HepG2 (cell line): ENCODE measurements around the gene PRMT5. TPM values are rescaled to one million over a fixed set of nuclear protein-coding genes. Genes with fewer than 3 reads are reported as not detected.

Experiments used
- CEBPG ChIP-seq: IDR thresholded peaks from 2 replicates; pipeline ENCODE4 v1.6.1; 2016
- DDIT3 ChIP-seq: sonication (generic); formaldehyde crosslinking; IDR thresholded peaks from 2 replicates; pipeline ENCODE4 v1.4.0; 2020; ENCODE audit warnings: mild to moderate bottlenecking, missing genetic modification reagents
- FLYWCH1 ChIP-seq: sonication (generic); formaldehyde crosslinking; IDR thresholded peaks from 2 replicates; pipeline ENCODE4 v1.8.1; 2023; ENCODE audit warnings: mild to moderate bottlenecking, missing genetic modification reagents
- FOXC1 ChIP-seq: sonication (generic); formaldehyde crosslinking; IDR thresholded peaks from 2 replicates; pipeline ENCODE4 v1.8.0; 2022; ENCODE audit warnings: mild to moderate bottlenecking, missing genetic modification reagents, borderline replicate concordance
- FOXK1 ChIP-seq: sonication (generic); formaldehyde crosslinking; IDR thresholded peaks from 2 replicates; pipeline ENCODE4 v1.4.0; 2020; ENCODE audit warnings: low read depth, missing genetic modification reagents, borderline replicate concordance
- HNRNPUL1 ChIP-seq: fragments of 200-400 bp; formaldehyde crosslinking; IDR thresholded peaks from 2 replicates; pipeline ENCODE4 v1.6.1; 2017; ENCODE audit warnings: low read depth, mild to moderate bottlenecking, low read length, moderate library complexity
- MAFG ChIP-seq: sonication (generic); formaldehyde crosslinking; IDR thresholded peaks from 2 replicates; pipeline ENCODE4 v1.5.1; 2020; ENCODE audit warnings: mild to moderate bottlenecking, missing genetic modification reagents
- ONECUT2 ChIP-seq: sonication (generic); formaldehyde crosslinking; IDR thresholded peaks from 2 replicates; pipeline ENCODE4 v1.4.0; 2020; ENCODE audit warnings: missing genetic modification reagents
- POGZ ChIP-seq: sonication (generic); formaldehyde crosslinking; IDR thresholded peaks from 2 replicates; pipeline ENCODE4 v1.4.0; 2020; ENCODE audit warnings: mild to moderate bottlenecking, missing genetic modification reagents
- PRDM10 ChIP-seq: sonication (generic); formaldehyde crosslinking; IDR thresholded peaks from 2 replicates; pipeline ENCODE4 v1.4.0; 2020; ENCODE audit warnings: low read depth, missing genetic modification reagents
- SMAD9 ChIP-seq: sonication (generic); formaldehyde crosslinking; IDR thresholded peaks from 2 replicates; pipeline ENCODE4 v1.5.1; 2020; ENCODE audit warnings: mild to moderate bottlenecking, missing genetic modification reagents
- SNAPC5 ChIP-seq: sonication (generic); formaldehyde crosslinking; IDR thresholded peaks from 2 replicates; pipeline ENCODE4 v1.8.1; 2023; ENCODE audit warnings: mild to moderate bottlenecking, missing genetic modification reagents, borderline replicate concordance
- TRIM24 ChIP-seq: sonication (generic); formaldehyde crosslinking; IDR thresholded peaks from 2 replicates; pipeline ENCODE4 v1.8.0; 2022; ENCODE audit warnings: mild to moderate bottlenecking, missing genetic modification reagents
- ZBTB4 ChIP-seq: sonication (generic); formaldehyde crosslinking; IDR thresholded peaks from 2 replicates; pipeline ENCODE4 v1.4.0; 2020; ENCODE audit warnings: missing genetic modification reagents, mild to moderate bottlenecking, borderline replicate concordance
- ZNF34 ChIP-seq: sonication (generic); formaldehyde crosslinking; IDR thresholded peaks from 2 replicates; pipeline ENCODE4 v1.4.0; 2020; ENCODE audit warnings: mild to moderate bottlenecking, missing genetic modification reagents, borderline replicate concordance
- ZNF460 ChIP-seq: sonication (generic); formaldehyde crosslinking; IDR thresholded peaks from 2 replicates; pipeline ENCODE4 v1.5.1; 2020; ENCODE audit warnings: missing genetic modification reagents, mild to moderate bottlenecking, borderline replicate concordance
- ZNF746 ChIP-seq: sonication (generic); formaldehyde crosslinking; IDR thresholded peaks from 2 replicates; pipeline ENCODE4 v1.8.0; 2022; ENCODE audit warnings: mild to moderate bottlenecking, missing genetic modification reagents
- ZNF878 ChIP-seq: sonication (generic); formaldehyde crosslinking; IDR thresholded peaks from 2 replicates; pipeline ENCODE4 v1.8.1; 2023; ENCODE audit warnings: mild to moderate bottlenecking, missing genetic modification reagents, moderate library complexity
- polyA plus RNA-seq, 8 experiments: library from polyadenylated mRNA; depleted of rRNA in 3 of 8; stranded (reverse) in 7 of 8; unstranded in 1 of 8; fragments of >200 nt; fragmentation: Illumina TruSeq in 4 of 8; extraction: Trizol in 4 of 8; gene quantifications; 2 replicates each; pipeline versions ENCODE4 v1.2.1 to v1.2.3, GENCODE V29; 2011 to 2016; ENCODE audit warnings: low read depth in 4 of 8, missing spikeins in 1 of 8, mixed read lengths in 1 of 8; ENCODE audit not compliant: insufficient read depth in 1 of 8
- total RNA-seq, 5 experiments: library from RNA; depleted of rRNA; stranded (reverse); fragments of >200 nt; fragmentation: Illumina TruSeq; extraction: Trizol; gene quantifications; 2 replicates each; pipeline ENCODE4 v1.2.3, GENCODE V29; 2016; ENCODE audit warnings: low read depth in 1 of 5
- TF ChIP-seq, protein P1 (sequence below): sonication (generic); formaldehyde crosslinking; IDR thresholded peaks from 2 replicates; pipeline ENCODE4 v1.4.0; 2020; ENCODE audit warnings: mild to moderate bottlenecking, missing genetic modification reagents

The PRMT5 gene
- total and polyA plus RNA-seq, 2 of the 13 experiments (the other 11 are each of a cell fraction or from before 2014, with no cell fraction given): 210 to 354 TPM

GRCh38 chr14:22908601-22909000 is 20.6 kb downstream of the PRMT5 start (continued):
- TF ChIP-seq ZNF460 (CRISPR knock-in tag): no peak; the same call in 1 of the 2 replicates
- TF ChIP-seq FOXC1: peak; percentile 76; the same call in 1 of the 2 replicates
- TF ChIP-seq ZBTB4 (CRISPR knock-in tag): no peak
- no peak for TF ChIP-seq FOXK1 (CRISPR knock-in tag)
- TF ChIP-seq, protein P1, sequence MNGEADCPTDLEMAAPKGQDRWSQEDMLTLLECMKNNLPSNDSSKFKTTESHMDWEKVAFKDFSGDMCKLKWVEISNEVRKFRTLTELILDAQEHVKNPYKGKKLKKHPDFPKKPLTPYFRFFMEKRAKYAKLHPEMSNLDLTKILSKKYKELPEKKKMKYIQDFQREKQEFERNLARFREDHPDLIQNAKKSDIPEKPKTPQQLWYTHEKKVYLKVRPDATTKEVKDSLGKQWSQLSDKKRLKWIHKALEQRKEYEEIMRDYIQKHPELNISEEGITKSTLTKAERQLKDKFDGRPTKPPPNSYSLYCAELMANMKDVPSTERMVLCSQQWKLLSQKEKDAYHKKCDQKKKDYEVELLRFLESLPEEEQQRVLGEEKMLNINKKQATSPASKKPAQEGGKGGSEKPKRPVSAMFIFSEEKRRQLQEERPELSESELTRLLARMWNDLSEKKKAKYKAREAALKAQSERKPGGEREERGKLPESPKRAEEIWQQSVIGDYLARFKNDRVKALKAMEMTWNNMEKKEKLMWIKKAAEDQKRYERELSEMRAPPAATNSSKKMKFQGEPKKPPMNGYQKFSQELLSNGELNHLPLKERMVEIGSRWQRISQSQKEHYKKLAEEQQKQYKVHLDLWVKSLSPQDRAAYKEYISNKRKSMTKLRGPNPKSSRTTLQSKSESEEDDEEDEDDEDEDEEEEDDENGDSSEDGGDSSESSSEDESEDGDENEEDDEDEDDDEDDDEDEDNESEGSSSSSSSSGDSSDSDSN: no peak
- TF ChIP-seq POGZ (CRISPR knock-in tag): no peak
- TF ChIP-seq ZNF34 (CRISPR knock-in tag): no peak
- TF ChIP-seq HNRNPUL1: no peak
- TF ChIP-seq DDIT3 (CRISPR knock-in tag): no peak
- no peak for TF ChIP-seq MAFG (CRISPR knock-in tag)
- TF ChIP-seq FLYWCH1 (CRISPR knock-in tag): peak; percentile 1; the same call in 1 of the 2 replicates
- TF ChIP-seq CEBPG: peak; percentile 89
- no peak for TF ChIP-seq PRDM10 (CRISPR knock-in tag)
- no peak for TF ChIP-seq ZNF746 (CRISPR knock-in tag)
- no peak for TF ChIP-seq SMAD9
- TF ChIP-seq ZNF878 (CRISPR knock-in tag): no peak
- no peak for TF ChIP-seq ONECUT2 (CRISPR knock-in tag)
- no peak for TF ChIP-seq SNAPC5 (CRISPR knock-in tag)
- no peak for TF ChIP-seq TRIM24 (CRISPR knock-in tag)
